GM23338 (cell line): ENCODE measurements around the gene MYF5. TPM values are rescaled to one million over a fixed set of nuclear protein-coding genes. Genes with fewer than 3 reads are reported as not detected.

Experiments used
- ATAC-seq: fragments of 200-7000 bp; cut with Tn5 transposase; 3 replicates; pipeline ENCODE4 v1.9.1; 2020
- DNase-seq: peaks from one replicate; pipeline ENCODE4 v3.0.0-alpha.2; 2015; ENCODE audit warnings: low spot score
- H2AFZ ChIP-seq: fragments of 200-600 bp; sonication (generic); 2 replicates; pipeline ENCODE4 v1.8.0; 2016; ENCODE audit warnings: antibody characterized with exemption, mild to moderate bottlenecking, moderate library complexity
- H3F3A ChIP-seq: fragments of 200-600 bp; sonication (generic); replicated peaks from 2 replicates; pipeline ENCODE4 v1.8.0; 2017; ENCODE audit warnings: antibody characterized with exemption, mixed run types, low read depth
- H3K27ac ChIP-seq: fragments of 200-600 bp; sonication (generic); 2 replicates; pipeline ENCODE4 v1.6.1; 2016; ENCODE audit warnings: low read depth
- H3K27me3 ChIP-seq: fragments of 200-600 bp; sonication (generic); 2 replicates; pipeline ENCODE4 v1.8.0; 2016; ENCODE audit warnings: mild to moderate bottlenecking, mixed run types, moderate library complexity; ENCODE audit not compliant: insufficient read depth
- H3K36me3 ChIP-seq: fragments of 200-600 bp; sonication (generic); 2 replicates; pipeline ENCODE4 v1.8.0; 2016; ENCODE audit warnings: mild to moderate bottlenecking; ENCODE audit not compliant: insufficient read depth
- H3K4me1 ChIP-seq: fragments of 200-600 bp; sonication (generic); 2 replicates; pipeline ENCODE4 v1.8.0; 2016; ENCODE audit warnings: mild to moderate bottlenecking, moderate library complexity; ENCODE audit not compliant: insufficient read depth
- H3K4me2 ChIP-seq: fragments of 200-600 bp; sonication (generic); 2 replicates; pipeline ENCODE4 v1.7.1; 2017; ENCODE audit warnings: mixed run types
- H3K4me3 ChIP-seq: fragments of 200-600 bp; sonication (generic); 2 replicates; pipeline ENCODE4 v1.6.1; 2016; ENCODE audit warnings: mixed run types
- H3K79me2 ChIP-seq: fragments of 200-600 bp; sonication (generic); replicated peaks from 2 replicates; pipeline ENCODE4 v1.8.0; 2017; ENCODE audit warnings: mild to moderate bottlenecking; ENCODE audit not compliant: insufficient read depth
- H3K9me2 ChIP-seq: fragments of 200-600 bp; sonication (generic); 2 replicates; pipeline ENCODE4 v1.8.0; 2017; ENCODE audit not compliant: insufficient read depth
- H4K20me1 ChIP-seq: fragments of 200-600 bp; sonication (generic); replicated peaks from 2 replicates; pipeline ENCODE4 v1.8.0; 2017; ENCODE audit warnings: mild to moderate bottlenecking; ENCODE audit not compliant: insufficient read depth
- H3K27ac Mint-ChIP-seq: 2 replicates; pipeline ENCODE4 v1.8.0; 2020; ENCODE audit warnings: inconsistent platforms, mild to moderate bottlenecking, moderate library complexity, mixed read lengths
- H3K27me3 Mint-ChIP-seq: 3 replicates; pipeline ENCODE4 v1.8.0; 2022; ENCODE audit warnings: low read depth, mild to moderate bottlenecking, moderate library complexity, mixed read lengths, inconsistent platforms; ENCODE audit not compliant: insufficient read depth, poor library complexity
- H3K36me3 Mint-ChIP-seq: 3 replicates; pipeline ENCODE4 v1.8.0; 2021; ENCODE audit warnings: low read depth, mild to moderate bottlenecking, inconsistent platforms, moderate library complexity, mixed read lengths
- H3K4me1 Mint-ChIP-seq: 3 replicates; pipeline ENCODE4 v1.8.0; 2020; ENCODE audit warnings: mild to moderate bottlenecking, inconsistent platforms, mixed read lengths
- H3K4me3 Mint-ChIP-seq: 3 replicates; pipeline ENCODE4 v1.8.0; 2021; ENCODE audit warnings: moderate library complexity, mild to moderate bottlenecking, inconsistent platforms, mixed read lengths
- H3K9me3 Mint-ChIP-seq: 3 replicates; pipeline ENCODE4 v1.8.0; 2020; ENCODE audit warnings: moderate library complexity, mild to moderate bottlenecking, inconsistent platforms, mixed read lengths
- CREB1 ChIP-seq: fragments of 250-450 bp; sonication (Bioruptor Pico); IDR thresholded peaks from 2 replicates; pipeline ENCODE4 v1.5.0; 2020; ENCODE audit warnings: low read depth, mild to moderate bottlenecking, moderate library complexity
- CTCF ChIP-seq, 2 experiments: fragments of 200-600 bp in 1 of 2; sonication (generic) in 1 of 2; conservative IDR thresholded peaks; 2 replicates each; pipeline versions ENCODE4 v1.5.1 to v1.6.1; 2016 to 2017; ENCODE audit warnings: antibody characterized with exemption in 2 of 2, low read depth in 2 of 2, mild to moderate bottlenecking in 2 of 2, moderate library complexity in 1 of 2
- EZH2 ChIP-seq: fragments of 200-600 bp; sonication (generic); IDR thresholded peaks from one replicate; pipeline ENCODE4 v1.8.0; 2017; ENCODE audit warnings: antibody characterized with exemption, mild to moderate bottlenecking, low read depth; ENCODE audit not compliant: unreplicated experiment
- EZH2phosphoT487 ChIP-seq: fragments of 200-600 bp; sonication (generic); IDR thresholded peaks from one replicate; pipeline ENCODE4 v1.8.1; 2018; ENCODE audit warnings: antibody characterized with exemption; ENCODE audit not compliant: unreplicated experiment
- JUNB ChIP-seq: IDR thresholded peaks from one replicate; pipeline ENCODE4 v1.6.1; 2016; ENCODE audit warnings: antibody characterized with exemption; ENCODE audit not compliant: unreplicated experiment
- NANOG ChIP-seq: IDR thresholded peaks from 2 replicates; pipeline ENCODE4 v1.6.1; 2016; ENCODE audit warnings: antibody characterized with exemption, borderline replicate concordance
- POLR2AphosphoS5 ChIP-seq: IDR thresholded peaks from 2 replicates; pipeline ENCODE4 v1.6.1; 2016; ENCODE audit warnings: antibody characterized with exemption, low read depth
- STAT1 ChIP-seq: IDR thresholded peaks from one replicate; pipeline ENCODE4 v1.6.1; 2016; ENCODE audit warnings: antibody characterized with exemption; ENCODE audit not compliant: unreplicated experiment
- ZNF114 ChIP-seq: fragments of 250-450 bp; sonication (Bioruptor Pico); IDR thresholded peaks from 2 replicates; pipeline ENCODE4 v1.5.0; 2020; ENCODE audit warnings: mild to moderate bottlenecking, moderate library complexity
- ZNF331 ChIP-seq: fragments of 250-450 bp; sonication (Bioruptor Pico); IDR thresholded peaks from 2 replicates; pipeline ENCODE4 v1.5.0; 2020; ENCODE audit warnings: low read depth, mild to moderate bottlenecking, moderate library complexity
- polyA plus RNA-seq: library from polyadenylated mRNA; unstranded; fragments of >200 nt; fragmentation: Nextera tagmentation; extraction: Ambion mirVana; gene quantifications from 2 replicates; pipeline ENCODE4 v1.2.1, GENCODE V29; 2016
- total RNA-seq: library from RNA; depleted of rRNA; stranded (reverse); fragments of >200 nt; shearing (Covaris generic); gene quantifications from 2 replicates; pipeline ENCODE4 v1.2.3, GENCODE V29; 2014
- TF ChIP-seq, protein P1 (sequence below): IDR thresholded peaks from one replicate; pipeline ENCODE4 v1.6.1; 2018; ENCODE audit warnings: antibody characterized with exemption; ENCODE audit not compliant: unreplicated experiment

MYF5 gene
- total and polyA plus RNA-seq, 2 experiments from 2014 or later, result not detected

GRCh38 chr12:80677994-80678393 lies 38.7 kb upstream of the MYF5 start (continued):
- TF ChIP-seq, protein P1, sequence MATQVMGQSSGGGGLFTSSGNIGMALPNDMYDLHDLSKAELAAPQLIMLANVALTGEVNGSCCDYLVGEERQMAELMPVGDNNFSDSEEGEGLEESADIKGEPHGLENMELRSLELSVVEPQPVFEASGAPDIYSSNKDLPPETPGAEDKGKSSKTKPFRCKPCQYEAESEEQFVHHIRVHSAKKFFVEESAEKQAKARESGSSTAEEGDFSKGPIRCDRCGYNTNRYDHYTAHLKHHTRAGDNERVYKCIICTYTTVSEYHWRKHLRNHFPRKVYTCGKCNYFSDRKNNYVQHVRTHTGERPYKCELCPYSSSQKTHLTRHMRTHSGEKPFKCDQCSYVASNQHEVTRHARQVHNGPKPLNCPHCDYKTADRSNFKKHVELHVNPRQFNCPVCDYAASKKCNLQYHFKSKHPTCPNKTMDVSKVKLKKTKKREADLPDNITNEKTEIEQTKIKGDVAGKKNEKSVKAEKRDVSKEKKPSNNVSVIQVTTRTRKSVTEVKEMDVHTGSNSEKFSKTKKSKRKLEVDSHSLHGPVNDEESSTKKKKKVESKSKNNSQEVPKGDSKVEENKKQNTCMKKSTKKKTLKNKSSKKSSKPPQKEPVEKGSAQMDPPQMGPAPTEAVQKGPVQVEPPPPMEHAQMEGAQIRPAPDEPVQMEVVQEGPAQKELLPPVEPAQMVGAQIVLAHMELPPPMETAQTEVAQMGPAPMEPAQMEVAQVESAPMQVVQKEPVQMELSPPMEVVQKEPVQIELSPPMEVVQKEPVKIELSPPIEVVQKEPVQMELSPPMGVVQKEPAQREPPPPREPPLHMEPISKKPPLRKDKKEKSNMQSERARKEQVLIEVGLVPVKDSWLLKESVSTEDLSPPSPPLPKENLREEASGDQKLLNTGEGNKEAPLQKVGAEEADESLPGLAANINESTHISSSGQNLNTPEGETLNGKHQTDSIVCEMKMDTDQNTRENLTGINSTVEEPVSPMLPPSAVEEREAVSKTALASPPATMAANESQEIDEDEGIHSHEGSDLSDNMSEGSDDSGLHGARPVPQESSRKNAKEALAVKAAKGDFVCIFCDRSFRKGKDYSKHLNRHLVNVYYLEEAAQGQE, result no peak
- TF ChIP-seq EZH2, result no peak
- no peak for TF ChIP-seq ZNF114 (CRISPR knock-in tag)
- TF ChIP-seq NANOG, result no peak

DNA sequence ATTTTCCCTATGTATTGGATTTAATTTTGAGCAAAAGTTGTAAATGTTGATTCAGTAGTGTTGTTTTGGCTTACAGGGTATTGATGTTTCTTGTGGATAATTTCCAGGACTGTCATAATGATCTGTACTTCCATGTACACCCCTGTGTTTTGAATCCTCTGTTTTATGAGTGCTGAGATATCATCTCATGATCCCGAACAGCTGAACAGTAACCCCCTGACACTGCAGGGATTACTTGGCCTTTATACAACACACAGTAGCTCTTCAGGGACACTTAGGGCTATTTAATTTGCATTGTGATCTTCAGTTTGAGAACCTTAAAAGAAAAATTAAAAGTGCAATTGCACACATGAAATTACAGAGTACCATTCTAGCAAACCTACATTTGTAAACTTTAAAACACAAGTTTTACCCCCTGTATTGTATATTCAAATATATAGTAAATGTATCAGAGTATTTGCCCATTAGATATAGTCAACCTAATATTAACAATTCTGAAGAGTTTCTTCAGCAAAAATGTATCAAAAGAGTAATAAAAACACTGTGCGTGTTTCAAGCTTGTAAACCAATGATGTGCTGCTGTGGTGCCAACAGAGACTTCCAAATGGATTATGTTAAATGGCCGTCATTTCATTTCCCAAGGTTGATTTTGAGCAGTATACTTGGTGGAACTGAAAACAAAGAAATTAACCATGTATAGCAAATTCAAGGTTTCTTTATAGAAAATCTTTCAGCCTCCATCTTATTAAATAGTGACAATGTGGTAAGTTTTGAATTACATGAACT lies 37.2 kb upstream of the MYF5 start:
- Histone ChIP-seq H3K4me2 (no peak overlapping the region), H4K20me1 (no peaks in the 10 kb centered on the region), H3K79me2 (no peaks in the 10 kb centered on the region), H3F3A (no peaks in the 10 kb centered on the region), H3K4me3 (no peak overlapping the region), H3K4me1 (peaks cover 12% of the 10 kb centered on the region; the same call in 1 of the 2 replicates), H3K27ac (no peak overlapping the region), H2AFZ (no peak overlapping the region), H3K27me3 (no peaks in the 10 kb centered on the region), H3K36me3 (no peaks in the 10 kb centered on the region), H3K9me2 (no peaks in the 10 kb centered on the region)
- Mint-ChIP-seq H3K9me3 (no peaks in the 10 kb centered on the region), H3K4me3 (no peak overlapping the region), H3K27ac (no peak overlapping the region), H3K27me3 (no peaks in the 10 kb centered on the region), H3K36me3 (no peaks in the 10 kb centered on the region), H3K4me1 (peaks cover 17% of the 10 kb centered on the region)
- DNase-seq (no peak), ATAC-seq (no peak)
- TF ChIP-seq ZNF114 (CRISPR knock-in tag), result no peak
- no peak for TF ChIP-seq JUNB
- no peak for TF ChIP-seq POLR2AphosphoS5
- TF ChIP-seq NANOG, result no peak
- TF ChIP-seq, protein P1, result no peak
- no peak for TF ChIP-seq CTCF (conservative IDR thresholded peaks at IDR 0.05; ENCODE audit: low read depth in 2 of 2)
- no peak for TF ChIP-seq EZH2phosphoT487
- TF ChIP-seq CREB1 (CRISPR knock-in tag), result no peak
- no peak for TF ChIP-seq ZNF331
- no peak for TF ChIP-seq STAT1
